ENCODE data around the gene NXPH3. TPM values are rescaled to one million over a fixed set of nuclear protein-coding genes. Genes with fewer than 3 reads are reported as not detected.
"Not testable (repeated sequence)": the region's sequence is repeated elsewhere in the genome, so short reads cannot be mapped to it uniquely, and the experiment has no call there.

Gene NXPH3
- total and polyA plus RNA-seq, 2 donors (not counting 3 experiments of a cell fraction or from before 2014, with no cell fraction given): 1.7 to 2.0 TPM

- Histone ChIP-seq H3K9me3 (replicated peaks; ENCODE audit: control insufficient read depth, insufficient read depth, low read length) (no peaks in the 10 kb centered on the region), H3K4me2 (ENCODE audit: insufficient read depth, low read length) (peak overlapping the region; percentile 65), H2AFZ (ENCODE audit: low read depth, low read length) (peak overlapping the region; percentile 92), H4K20me1 (replicated peaks; ENCODE audit: control insufficient read depth, extremely low read depth, insufficient read depth, low read length) (no peaks in the 10 kb centered on the region), H3K79me2 (ENCODE audit: control insufficient read depth, insufficient read depth, low read length) (no peaks in the 10 kb centered on the region), H3K36me3 (ENCODE audit: control insufficient read depth in 2 of 2, extremely low read depth in 1 of 2, insufficient read depth in 2 of 2, low read length in 2 of 2) (no peaks in the 10 kb centered on the region), H3K9me1 (replicated peaks; ENCODE audit: control insufficient read depth, extremely low read depth, insufficient read depth, low read length) (no peaks in the 10 kb centered on the region), H3K4me3 (replicated peaks in 1 of 3; ENCODE audit: insufficient read depth in 1 of 3, low read depth in 1 of 3, low read length in 3 of 3) (peak overlapping the region; percentile 10 to 34 (median 25)), H3K4me1 (ENCODE audit: control insufficient read depth, extremely low read depth, insufficient read depth, low read length) (peaks cover 5% of the 10 kb centered on the region), H3K27me3 (ENCODE audit: control insufficient read depth in 2 of 2, insufficient read depth in 2 of 2, low read length in 2 of 2) (peaks cover 6 to 16% of the 10 kb centered on the region in 2 experiments), H3K27ac (ENCODE audit: insufficient read depth, low read depth, low read length) (no peak overlapping the region), H3K9ac (replicated peaks; ENCODE audit: extremely low read depth, insufficient read depth, low read length) (no peak overlapping the region)
- no peak for TF ChIP-seq MYC (IDR thresholded peaks at IDR 0.05; ENCODE audit: low read depth, low read length)
- peak; percentile 90 to 93 for TF ChIP-seq CTCF (IDR thresholded peaks at IDR 0.05; ENCODE audit: extremely low read depth in 1 of 2, insufficient read depth in 1 of 2, low read depth in 1 of 2, low read length in 2 of 2)
- no peak for TF ChIP-seq JUN (IDR thresholded peaks at IDR 0.05; ENCODE audit: borderline replicate concordance, insufficient read depth, insufficient read length, low read depth)
- TF ChIP-seq GATA2 (IDR thresholded peaks at IDR 0.05; ENCODE audit: insufficient read depth, insufficient read length, low read depth, low read length): no peak
- CTCF ChIA-PET: interaction anchor here (0.6 to 14.0 kb wide), 40 partner anchors 8 to 458 kb away, joined by 3 to 786 read pairs (median 4); partner anchors contain the start of genes FAM117A, KAT7, NXPH3 and PHB1
- dilution Hi-C loops (cut with MboI; ENCODE audit: extremely low pct_ligation_motif_present, low sequenced_read_pairs): no loop called here
- intact Hi-C loops (cut with micrococcal nuclease): loop anchor here (1.0 to 2.0 kb wide), 4 partner anchors 127 to 428 kb away; no protein-coding TSS in a partner anchor
- DNase-seq (ENCODE audit: low read depth, low spot score) (peak; percentile 79), FAIRE-seq (peak; percentile 95)
- POLR2A ChIA-PET: interaction anchor here (0.5 to 1.0 kb wide), 2 partner anchors 129 to 196 kb away, joined by 3 to 10 read pairs; partner anchors contain the start of gene FAM117A
- BruUV-seq (replicated peaks): no TSS peak
These were observed 7.6 kb upstream of the NXPH3 start for GRCh38 chr17:49567871-49568694.

- H3K9ac ChIP-seq (replicated peaks; ENCODE audit: extremely low read depth, insufficient read depth, low read length); H3K36me3 ChIP-seq (ENCODE audit: control insufficient read depth in 2 of 2, extremely low read depth in 1 of 2, insufficient read depth in 2 of 2, low read length in 2 of 2); H2AFZ ChIP-seq (ENCODE audit: low read depth, low read length); H3K27ac ChIP-seq (ENCODE audit: insufficient read depth, low read depth, low read length); H3K9me3 ChIP-seq (replicated peaks; ENCODE audit: control insufficient read depth, insufficient read depth, low read length); dilution Hi-C loops (cut with MboI; ENCODE audit: extremely low pct_ligation_motif_present, low sequenced_read_pairs); H4K20me1 ChIP-seq (replicated peaks; ENCODE audit: control insufficient read depth, extremely low read depth, insufficient read depth, low read length); H3K9me1 ChIP-seq (replicated peaks; ENCODE audit: control insufficient read depth, extremely low read depth, insufficient read depth, low read length); FAIRE-seq; DNase-seq (ENCODE audit: low read depth, low spot score); BruUV-seq (replicated peaks); H3K4me1 ChIP-seq (ENCODE audit: control insufficient read depth, extremely low read depth, insufficient read depth, low read length); H3K79me2 ChIP-seq (ENCODE audit: control insufficient read depth, insufficient read depth, low read length): not testable (repeated sequence)
- peaks cover 6 to 16% of the 10 kb centered on the region in 2 experiments for H3K27me3 ChIP-seq (ENCODE audit: control insufficient read depth in 2 of 2, insufficient read depth in 2 of 2, low read length in 2 of 2)
- peak overlapping the region in 1 of 3 experiments; percentile 25 for H3K4me3 ChIP-seq (replicated peaks in 1 of 3; ENCODE audit: insufficient read depth in 1 of 3, low read depth in 1 of 3, low read length in 3 of 3)
- ChIA-PET POLR2A (interaction anchor here (1.0 kb wide), 1 partner anchor 129 kb away, joined by 3 read pairs; no protein-coding TSS in a partner anchor), CTCF (interaction anchor here (0.7 to 14.0 kb wide), 5 partner anchors 12 to 430 kb away, joined by 3 to 786 read pairs (median 8); partner anchors contain the start of genes KAT7 and SLC35B1)
- peak overlapping the region; percentile 65 for H3K4me2 ChIP-seq (ENCODE audit: insufficient read depth, low read length)
- intact Hi-C loops (cut with micrococcal nuclease): loop anchor here (1.0 to 2.0 kb wide), 4 partner anchors 127 to 428 kb away; no protein-coding TSS in a partner anchor
These were observed 7.0 kb upstream of the NXPH3 start for GRCh38 chr17:49568695-49569047.

Measured in endothelial cell of umbilical vein (primary cell).